IMR-90 (cell line): Measurements from ENCODE around the gene PAMR1. TPM values are rescaled to one million over a fixed set of nuclear protein-coding genes. Genes with fewer than 3 reads are reported as not detected.

Source experiments
- ATAC-seq: fragments of 200-7000 bp; cut with Tn5 transposase; 2 replicates; pipeline ENCODE4 v1.9.1; 2020; ENCODE audit warnings: low read depth, mild to moderate bottlenecking, moderate library complexity
- BruUV-seq: library from RNA; stranded (reverse); fragments of 400-500 nt; replicated peaks from 2 replicates; lab custom pipeline; 2021; lab: Mats Ljungman, UMichigan
- CTCF ChIA-PET: fragments of 300-600 bp; formaldehyde crosslinking; extraction: SDS; loops from one replicate; lab custom pipeline; 2021; ENCODE audit warnings: antibody characterized with exemption; lab: Yijun Ruan, JAX
- POLR2A ChIA-PET: fragments of 300-600 bp; sonication (Branson Sonifier 250); formaldehyde crosslinking; loops from one replicate; lab custom pipeline; 2022; ENCODE audit warnings: antibody characterized with exemption; ENCODE audit not compliant: unreplicated experiment; lab: Charles Lee
- DNase-seq: peaks from one replicate; pipeline ENCODE4 v3.0.0; 2013
- H2AFZ ChIP-seq: replicated peaks from 2 replicates; pipeline ENCODE3; 2013; ENCODE audit warnings: low read length, mild to moderate bottlenecking; ENCODE audit not compliant: poor library complexity
- H2AK5ac ChIP-seq: 2 replicates; pipeline ENCODE4 v1.6.1; 2013; ENCODE audit warnings: low read depth, low read length, inconsistent platforms
- H2AK9ac ChIP-seq: replicated peaks from 2 replicates; pipeline ENCODE3; 2013; ENCODE audit warnings: mild to moderate bottlenecking, low read depth, low read length, moderate library complexity; ENCODE audit not compliant: poor library complexity
- H2BK120ac ChIP-seq: 2 replicates; pipeline ENCODE4 v1.6.1; 2013; ENCODE audit warnings: low read depth, low read length, inconsistent platforms
- H2BK15ac ChIP-seq: 3 replicates; pipeline ENCODE4 v1.6.1; 2013; ENCODE audit warnings: low read depth, low read length, inconsistent platforms
- H2BK20ac ChIP-seq: 2 replicates; pipeline ENCODE4 v1.6.1; 2013; ENCODE audit warnings: low read depth, mild to moderate bottlenecking, inconsistent platforms, low read length, moderate library complexity
- H2BK5ac ChIP-seq: 2 replicates; pipeline ENCODE4 v1.6.1; 2013; ENCODE audit warnings: mild to moderate bottlenecking, low read depth, low read length, inconsistent platforms; ENCODE audit not compliant: poor library complexity, severe bottlenecking
- H3K14ac ChIP-seq: replicated peaks from 2 replicates; pipeline ENCODE4 v1.6.1; 2013; ENCODE audit warnings: low read depth, low read length, inconsistent platforms
- H3K18ac ChIP-seq: 2 replicates; pipeline ENCODE4 v1.6.1; 2013; ENCODE audit warnings: low read depth, low read length, control low read depth
- H3K23ac ChIP-seq: 2 replicates; pipeline ENCODE4 v1.6.1; 2013; ENCODE audit warnings: low read depth, low read length, inconsistent platforms
- H3K27ac ChIP-seq: 2 replicates; pipeline ENCODE4 v1.5.1; 2013; ENCODE audit warnings: mild to moderate bottlenecking, control low read depth, low read length; ENCODE audit not compliant: insufficient read depth
- H3K27me3 ChIP-seq: 2 replicates; pipeline ENCODE4 v1.6.1; 2013; ENCODE audit warnings: low read length; ENCODE audit not compliant: control insufficient read depth, insufficient read depth
- H3K36me3 ChIP-seq: 2 replicates; pipeline ENCODE4 v1.6.1; 2013; ENCODE audit warnings: low read length, mixed read lengths; ENCODE audit not compliant: control insufficient read depth, insufficient read depth
- H3K4ac ChIP-seq: 2 replicates; pipeline ENCODE4 v1.6.1; 2013; ENCODE audit warnings: low read depth, low read length, inconsistent platforms
- H3K4me1 ChIP-seq: 2 replicates; pipeline ENCODE4 v1.6.1; 2013; ENCODE audit warnings: low read length, mixed read lengths; ENCODE audit not compliant: control insufficient read depth, insufficient read depth
- H3K4me2 ChIP-seq: 2 replicates; pipeline ENCODE4 v1.6.1; 2013; ENCODE audit warnings: low read depth, mild to moderate bottlenecking, control low read depth, low read length, moderate library complexity
- H3K4me3 ChIP-seq: 2 replicates; pipeline ENCODE4 v1.5.1; 2013; ENCODE audit warnings: low read depth, mild to moderate bottlenecking, control low read depth, low read length, moderate library complexity; ENCODE audit not compliant: insufficient read depth
- H3K56ac ChIP-seq: 2 replicates; pipeline ENCODE4 v1.6.1; 2013; ENCODE audit warnings: low read length, inconsistent platforms; ENCODE audit not compliant: insufficient read depth; ENCODE audit errors: extremely low read depth
- H3K79me1 ChIP-seq, 2 experiments: 2 replicates each; pipeline ENCODE4 v1.6.1; 2013; ENCODE audit warnings: low read length in 2 of 2, inconsistent platforms in 1 of 2, low read depth in 1 of 2
- H3K9ac ChIP-seq: 2 replicates; pipeline ENCODE4 v1.6.1; 2013; ENCODE audit warnings: low read depth, low read length, control low read depth
- H3K9me1 ChIP-seq: 2 replicates; pipeline ENCODE4 v1.6.1; 2013; ENCODE audit warnings: low read length, inconsistent platforms; ENCODE audit not compliant: insufficient read depth
- H3K9me3 ChIP-seq: 2 replicates; pipeline ENCODE4 v1.6.1; 2013; ENCODE audit warnings: low read length; ENCODE audit not compliant: control insufficient read depth, insufficient read depth
- H4K20me1 ChIP-seq: 2 replicates; pipeline ENCODE4 v1.6.1; 2013; ENCODE audit warnings: low read length, inconsistent platforms; ENCODE audit not compliant: insufficient read depth
- H4K5ac ChIP-seq: 2 replicates; pipeline ENCODE4 v1.6.1; 2013; ENCODE audit warnings: mild to moderate bottlenecking, low read depth, low read length, control low read depth
- H4K8ac ChIP-seq, 2 experiments: 2 replicates each; pipeline ENCODE4 v1.6.1; 2013; ENCODE audit warnings: low read depth in 2 of 2, low read length in 2 of 2, control low read depth in 1 of 2, inconsistent platforms in 1 of 2
- H4K91ac ChIP-seq: 2 replicates; pipeline ENCODE4 v1.6.1; 2013; ENCODE audit warnings: low read depth, low read length, inconsistent platforms; ENCODE audit not compliant: insufficient read depth
- CEBPB ChIP-seq: IDR thresholded peaks from 2 replicates; pipeline ENCODE4 v1.6.1; 2012; ENCODE audit warnings: low read depth, low read length, improper control_type of control experiment
- MAFK ChIP-seq: IDR thresholded peaks from 2 replicates; pipeline ENCODE4 v1.6.1; 2012; ENCODE audit warnings: low read depth, low read length, improper control_type of control experiment
- MAZ ChIP-seq: IDR thresholded peaks from 2 replicates; pipeline ENCODE4 v1.6.1; 2012; ENCODE audit warnings: low read depth, mild to moderate bottlenecking, low read length, improper control_type of control experiment, moderate library complexity, borderline replicate concordance
- WGBS, 2 experiments: methylation state at CpG; one replicate each; pipeline versions ENCODE4 v1.1.5 to v1.1.7; 2013; ENCODE audit warnings: missing lambda C conversion rate in 2 of 2; ENCODE audit not compliant: insufficient read length in 1 of 2; ENCODE audit errors: extremely low coverage in 2 of 2; 5-methylcytosine and 5-hydroxymethylcytosine counted together
- dilution Hi-C: fragments of 300-500 bp; cut with HindIII; formaldehyde crosslinking; loops from one replicate; pipeline ENCODE4 v1.14.3; 2018; ENCODE audit warnings: low sequenced_read_pairs; ENCODE audit not compliant: unreplicated experiment
- in situ Hi-C: fragments of 300-500 bp; cut with MboI; formaldehyde crosslinking; loops from 3 replicates; pipeline ENCODE4 v1.14.3; 2019; ENCODE audit warnings: low sequenced_read_pairs, inconsistent platforms, mixed read lengths
- intact Hi-C: fragments of 100-400 bp; cut with micrococcal nuclease; formaldehyde crosslinking; loops from 2 replicates; pipeline ENCODE4 v1.10.0; 2022
- polyA plus RNA-seq, 3 experiments: library from polyadenylated mRNA; depleted of rRNA; stranded (reverse); fragments of >200 nt; gene quantifications; 2 replicates each; pipeline ENCODE4 v1.2.3, GENCODE V29; 2012; ENCODE audit warnings: low replicate concordance in 1 of 3
- total RNA-seq: library from RNA; depleted of rRNA; stranded (reverse); fragments of >200 nt; gene quantifications from 2 replicates; pipeline ENCODE4 v1.2.3, GENCODE V29; 2012
- TF ChIP-seq, protein P1 (sequence below): fragments of 150-350 bp; IDR thresholded peaks from 2 replicates; pipeline ENCODE4 v1.6.1; 2017; ENCODE audit warnings: mild to moderate bottlenecking, antibody characterized with exemption, low read length, low read depth

The PAMR1 gene
- total and polyA plus RNA-seq, 2 of the 4 experiments (the other 2 are of a cell fraction), result 70.7 to 80.7 TPM

GRCh38 chr11:35473795-35474374, 51.5 kb downstream of the PAMR1 start:
- no peak overlapping the region for H3K4ac ChIP-seq
- peaks cover 43% of the 10 kb centered on the region for H3K36me3 ChIP-seq
- BruUV-seq, result no TSS peak
- H4K20me1 ChIP-seq, result no peaks in the 10 kb centered on the region
- no peak overlapping the region for H2BK15ac ChIP-seq
- TF ChIP-seq MAZ (no peak), MAFK (no peak), CEBPB (no peak)
- TF ChIP-seq, protein P1, sequence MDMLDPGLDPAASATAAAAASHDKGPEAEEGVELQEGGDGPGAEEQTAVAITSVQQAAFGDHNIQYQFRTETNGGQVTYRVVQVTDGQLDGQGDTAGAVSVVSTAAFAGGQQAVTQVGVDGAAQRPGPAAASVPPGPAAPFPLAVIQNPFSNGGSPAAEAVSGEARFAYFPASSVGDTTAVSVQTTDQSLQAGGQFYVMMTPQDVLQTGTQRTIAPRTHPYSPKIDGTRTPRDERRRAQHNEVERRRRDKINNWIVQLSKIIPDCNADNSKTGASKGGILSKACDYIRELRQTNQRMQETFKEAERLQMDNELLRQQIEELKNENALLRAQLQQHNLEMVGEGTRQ, result no peak
- no peak overlapping the region for H3K9ac ChIP-seq
- H2AK9ac ChIP-seq, result no peak overlapping the region
- in situ Hi-C loops, result no loop called here
- H3K4me3 ChIP-seq, result no peak overlapping the region
- H2BK20ac ChIP-seq, result no peak overlapping the region
- no peak for DNase-seq
- ATAC-seq, result no peak
- no CpG with 5 or more reads among the region's 7 CpGs for WGBS, 2 experiments
- H3K18ac ChIP-seq, result no peak overlapping the region
- no peak overlapping the region for H4K5ac ChIP-seq
- H3K27me3 ChIP-seq, result no peaks in the 10 kb centered on the region
- no peaks in the 10 kb centered on the region for H3K4me1 ChIP-seq
- H3K56ac ChIP-seq, result no peak overlapping the region
- H3K79me1 ChIP-seq, result 0 out of 4 replicates have a peak, but pooled peaks cover 0 to 13% of the 10 kb centered on the region in 2 experiments
- H2AFZ ChIP-seq, result no peak overlapping the region
- ChIA-PET CTCF (interaction anchor here (0.5 kb wide), 1 partner anchor 464 kb away, joined by 3 read pairs; no protein-coding TSS in a partner anchor), POLR2A (no interaction called here)
- no peaks in the 10 kb centered on the region for H3K9me3 ChIP-seq
- H2BK120ac ChIP-seq, result no peak overlapping the region
- no peak overlapping the region for H3K27ac ChIP-seq
- H3K14ac ChIP-seq, result no peak overlapping the region
- H2AK5ac ChIP-seq, result no peak overlapping the region
- H3K4me2 ChIP-seq, result no peak overlapping the region
- no peak overlapping the region for H3K23ac ChIP-seq
- H4K8ac ChIP-seq, result no peak overlapping the region
- no peak overlapping the region for H2BK5ac ChIP-seq
- intact Hi-C loops, result no loop called here
- H4K91ac ChIP-seq, result no peak overlapping the region
- dilution Hi-C loops, result no loop called here
- peaks cover 15% of the 10 kb centered on the region for H3K9me1 ChIP-seq
